ENCODE data around the gene ZNF227. TPM values are rescaled to one million over a fixed set of nuclear protein-coding genes. Genes with fewer than 3 reads are reported as not detected.

ZNF227 gene
- total RNA-seq, 1 donor from 2014 or later: 45.0 TPM

DNA sequence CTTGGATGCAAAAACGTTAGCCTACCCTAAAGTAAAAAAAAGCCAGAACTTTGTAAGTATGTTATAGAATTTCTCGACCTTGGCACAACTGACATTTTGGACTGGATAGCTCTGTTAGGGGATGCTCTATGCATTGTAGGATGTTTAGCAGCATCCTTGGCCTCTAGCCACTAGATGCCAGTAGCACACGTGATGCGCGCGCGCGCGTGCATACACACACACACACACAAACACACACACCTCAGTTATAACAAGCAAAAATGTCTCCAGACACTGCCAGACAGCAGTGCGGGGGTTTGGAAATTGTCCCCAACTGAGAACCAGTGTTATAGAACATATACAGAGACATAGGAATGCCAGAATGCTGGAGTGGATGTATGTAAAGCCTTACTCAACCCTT lies 30.2 kb upstream of the ZNF227 start:
- no peak overlapping the region for H3K9ac ChIP-seq
- H4K20me1 ChIP-seq (ENCODE audit: low read depth): no peaks in the 10 kb centered on the region
- H2AFZ ChIP-seq (replicated peaks): no peak overlapping the region
- H3K4me3 ChIP-seq: no peak overlapping the region
- Mint-ChIP-seq H3K36me3 (peaks cover 14% of the 10 kb centered on the region), H3K27ac (no peak overlapping the region), H3K4me1 (no peaks in the 10 kb centered on the region), H3K9me3 (peaks cover 27% of the 10 kb centered on the region), H3K4me3 (no peak overlapping the region), H3K27me3 (ENCODE audit: insufficient read depth, low read depth) (no peaks in the 10 kb centered on the region)
- no peak overlapping the region for H3K4me2 ChIP-seq
- H3K4me1 ChIP-seq: no peaks in the 10 kb centered on the region
- H3K36me3 ChIP-seq: peaks cover 3% of the 10 kb centered on the region
- no peaks in the 10 kb centered on the region for H3K79me2 ChIP-seq (ENCODE audit: low read depth)
- no peak for DNase-seq (ENCODE audit: low spot score)
- no peaks in the 10 kb centered on the region for H3F3A ChIP-seq (ENCODE audit: low read depth)
- H3K27ac ChIP-seq: no peak overlapping the region
- no peak for TF ChIP-seq EZH2phosphoT487 (IDR thresholded peaks at IDR 0.05)
- TF ChIP-seq, protein P1, sequence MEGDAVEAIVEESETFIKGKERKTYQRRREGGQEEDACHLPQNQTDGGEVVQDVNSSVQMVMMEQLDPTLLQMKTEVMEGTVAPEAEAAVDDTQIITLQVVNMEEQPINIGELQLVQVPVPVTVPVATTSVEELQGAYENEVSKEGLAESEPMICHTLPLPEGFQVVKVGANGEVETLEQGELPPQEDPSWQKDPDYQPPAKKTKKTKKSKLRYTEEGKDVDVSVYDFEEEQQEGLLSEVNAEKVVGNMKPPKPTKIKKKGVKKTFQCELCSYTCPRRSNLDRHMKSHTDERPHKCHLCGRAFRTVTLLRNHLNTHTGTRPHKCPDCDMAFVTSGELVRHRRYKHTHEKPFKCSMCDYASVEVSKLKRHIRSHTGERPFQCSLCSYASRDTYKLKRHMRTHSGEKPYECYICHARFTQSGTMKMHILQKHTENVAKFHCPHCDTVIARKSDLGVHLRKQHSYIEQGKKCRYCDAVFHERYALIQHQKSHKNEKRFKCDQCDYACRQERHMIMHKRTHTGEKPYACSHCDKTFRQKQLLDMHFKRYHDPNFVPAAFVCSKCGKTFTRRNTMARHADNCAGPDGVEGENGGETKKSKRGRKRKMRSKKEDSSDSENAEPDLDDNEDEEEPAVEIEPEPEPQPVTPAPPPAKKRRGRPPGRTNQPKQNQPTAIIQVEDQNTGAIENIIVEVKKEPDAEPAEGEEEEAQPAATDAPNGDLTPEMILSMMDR (IDR thresholded peaks at IDR 0.05): no peak
- TF ChIP-seq EZH2 (IDR thresholded peaks at IDR 0.05): no peak
- H3K27me3 ChIP-seq: no peaks in the 10 kb centered on the region
- H3K9me3 ChIP-seq (ENCODE audit: low read depth): peaks cover 19% of the 10 kb centered on the region

DNA sequence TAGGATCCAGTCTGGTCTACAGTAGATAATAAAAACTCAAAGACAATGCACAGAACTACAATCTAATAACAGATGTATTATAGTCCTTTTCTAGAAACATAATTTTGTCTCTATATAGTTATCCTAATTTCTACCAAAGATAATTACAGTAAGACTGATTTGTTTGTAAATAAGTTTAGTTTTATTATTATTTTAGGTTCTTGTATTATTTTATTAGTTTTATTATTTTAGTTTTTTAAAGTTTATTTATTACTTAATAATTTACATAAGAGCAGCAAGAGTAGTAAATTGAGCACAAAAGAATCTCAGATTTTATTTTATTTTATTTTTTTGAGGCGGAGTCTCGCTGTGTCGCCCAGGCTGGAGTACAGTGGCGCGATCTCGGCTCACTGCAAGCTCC lies 22.3 kb upstream of the ZNF227 start:
- Histone ChIP-seq H3F3A (ENCODE audit: low read depth) (no peaks in the 10 kb centered on the region), H3K27ac (no peak overlapping the region), H3K79me2 (ENCODE audit: low read depth) (no peaks in the 10 kb centered on the region), H2AFZ (replicated peaks) (no peak overlapping the region), H3K4me2 (no peak overlapping the region), H3K9me3 (ENCODE audit: low read depth) (peaks cover 7% of the 10 kb centered on the region), H4K20me1 (ENCODE audit: low read depth) (no peaks in the 10 kb centered on the region), H3K9ac (no peak overlapping the region), H3K4me1 (no peaks in the 10 kb centered on the region), H3K27me3 (no peaks in the 10 kb centered on the region), H3K4me3 (no peak overlapping the region), H3K36me3 (no peaks in the 10 kb centered on the region)
- Mint-ChIP-seq H3K36me3 (peaks cover 5% of the 10 kb centered on the region), H3K4me3 (no peak overlapping the region), H3K27me3 (ENCODE audit: insufficient read depth, low read depth) (peaks cover 2% of the 10 kb centered on the region), H3K27ac (no peak overlapping the region), H3K9me3 (peaks cover 2% of the 10 kb centered on the region), H3K4me1 (no peaks in the 10 kb centered on the region)
- TF ChIP-seq, protein P1 (IDR thresholded peaks at IDR 0.05): no peak
- TF ChIP-seq EZH2phosphoT487 (IDR thresholded peaks at IDR 0.05) (no peak), EZH2 (IDR thresholded peaks at IDR 0.05) (no peak)
- no peak for DNase-seq (ENCODE audit: low spot score)

DNA sequence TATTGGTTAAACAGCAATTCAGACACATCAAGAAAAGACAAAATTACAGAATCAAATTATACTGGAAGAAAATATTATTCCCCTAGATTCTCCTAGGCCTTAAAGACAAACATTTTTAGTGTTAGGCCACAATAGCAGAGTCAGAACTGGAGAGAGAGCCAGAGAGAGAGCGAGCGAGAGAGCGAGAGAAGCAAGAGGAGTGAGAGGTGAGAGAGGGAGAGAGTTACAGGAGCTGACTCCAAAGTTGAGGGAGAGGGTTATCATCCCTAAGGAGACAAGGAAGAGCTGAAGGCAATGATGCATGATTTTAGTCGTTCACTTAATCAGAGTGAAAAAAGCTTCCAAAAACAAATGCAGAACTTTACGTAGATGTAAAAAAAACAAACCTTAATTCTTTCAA lies 20.2 kb upstream of the ZNF227 start:
- Mint-ChIP-seq H3K4me1 (no peaks in the 10 kb centered on the region), H3K27ac (no peak overlapping the region), H3K27me3 (ENCODE audit: insufficient read depth, low read depth) (peaks cover 2% of the 10 kb centered on the region), H3K36me3 (peaks cover 5% of the 10 kb centered on the region), H3K9me3 (peaks cover 3% of the 10 kb centered on the region), H3K4me3 (no peak overlapping the region)
- no peak overlapping the region for H3K4me2 ChIP-seq
- no peaks in the 10 kb centered on the region for H3K4me1 ChIP-seq
- TF ChIP-seq EZH2 (IDR thresholded peaks at IDR 0.05): no peak
- TF ChIP-seq EZH2phosphoT487 (IDR thresholded peaks at IDR 0.05): no peak
- TF ChIP-seq, protein P1 (IDR thresholded peaks at IDR 0.05): no peak
- no peak overlapping the region for H3K4me3 ChIP-seq
- DNase-seq (ENCODE audit: low spot score): no peak
- H2AFZ ChIP-seq (replicated peaks): no peak overlapping the region
- H3K9ac ChIP-seq: no peak overlapping the region
- no peaks in the 10 kb centered on the region for H3K36me3 ChIP-seq
- no peaks in the 10 kb centered on the region for H3K27me3 ChIP-seq
- no peaks in the 10 kb centered on the region for H3F3A ChIP-seq (ENCODE audit: low read depth)
- no peaks in the 10 kb centered on the region for H4K20me1 ChIP-seq (ENCODE audit: low read depth)
- H3K79me2 ChIP-seq (ENCODE audit: low read depth): no peaks in the 10 kb centered on the region
- H3K27ac ChIP-seq: no peak overlapping the region
- H3K9me3 ChIP-seq (ENCODE audit: low read depth): no peaks in the 10 kb centered on the region

Data from neural progenitor cell (in vitro differentiated cells).